SKM-1 (cell line): ENCODE measurements around the gene MAP2.

ENCODE experiments used
- DNase-seq: peaks from one replicate; lab custom pipeline; 2025; ENCODE audit not compliant: unreplicated experiment; lab: John Stamatoyannopoulos, UW

Gene MAP2

DNA sequence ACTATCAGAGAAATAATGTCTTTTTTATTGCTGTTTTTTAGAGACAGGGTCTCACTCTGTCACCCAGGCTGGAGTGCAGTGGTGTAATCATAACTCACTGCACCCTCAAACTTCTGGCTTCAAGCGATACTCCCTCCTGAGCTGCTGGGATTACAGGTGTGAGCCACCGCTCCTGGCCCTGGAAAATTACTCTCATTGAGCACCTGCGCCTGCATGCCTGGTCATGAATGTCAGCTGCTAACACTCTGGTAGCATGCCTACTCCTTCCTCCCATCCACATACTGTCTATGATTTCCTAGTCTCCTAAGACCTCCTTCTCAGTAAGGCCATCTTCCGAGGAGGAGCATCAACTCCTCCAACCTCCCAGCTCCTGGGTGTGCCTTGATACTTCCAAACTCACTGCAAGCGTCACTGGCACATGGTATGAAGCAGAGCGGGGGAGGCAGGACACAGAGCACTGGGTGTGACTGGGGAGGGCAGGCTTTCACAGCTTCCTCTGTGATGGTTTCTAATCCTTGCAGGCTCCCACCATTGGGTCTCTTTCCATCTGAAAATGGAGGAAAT lies 1.6 kb upstream of the MAP2 start:
- DNase-seq: no peak

DNA sequence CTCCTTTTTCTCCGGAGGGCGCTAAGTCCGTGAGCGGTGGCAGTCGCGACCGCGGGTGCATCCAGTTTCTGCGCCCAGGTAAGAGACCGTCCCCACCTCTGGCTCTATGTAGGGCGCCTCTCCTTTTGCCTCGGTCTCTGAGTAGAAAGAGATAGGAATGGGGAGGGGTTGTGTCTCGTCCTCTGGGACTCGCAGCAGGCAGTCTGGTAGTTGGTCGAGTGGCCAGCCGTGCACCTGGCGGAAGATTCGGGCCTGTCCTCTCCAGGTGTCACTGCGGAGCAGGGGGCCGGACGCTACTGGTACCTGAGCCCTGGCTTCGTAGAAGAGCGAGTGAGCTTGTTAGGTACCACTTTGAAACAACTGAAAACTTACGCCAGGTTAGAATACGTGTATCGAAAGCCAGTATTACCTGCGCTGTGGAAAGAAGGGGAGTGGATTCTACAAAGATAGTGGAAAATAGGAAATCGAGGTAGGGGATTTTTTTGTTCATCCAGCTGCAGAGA lies 403 bp downstream of the MAP2 start:
- no peak for DNase-seq

DNA sequence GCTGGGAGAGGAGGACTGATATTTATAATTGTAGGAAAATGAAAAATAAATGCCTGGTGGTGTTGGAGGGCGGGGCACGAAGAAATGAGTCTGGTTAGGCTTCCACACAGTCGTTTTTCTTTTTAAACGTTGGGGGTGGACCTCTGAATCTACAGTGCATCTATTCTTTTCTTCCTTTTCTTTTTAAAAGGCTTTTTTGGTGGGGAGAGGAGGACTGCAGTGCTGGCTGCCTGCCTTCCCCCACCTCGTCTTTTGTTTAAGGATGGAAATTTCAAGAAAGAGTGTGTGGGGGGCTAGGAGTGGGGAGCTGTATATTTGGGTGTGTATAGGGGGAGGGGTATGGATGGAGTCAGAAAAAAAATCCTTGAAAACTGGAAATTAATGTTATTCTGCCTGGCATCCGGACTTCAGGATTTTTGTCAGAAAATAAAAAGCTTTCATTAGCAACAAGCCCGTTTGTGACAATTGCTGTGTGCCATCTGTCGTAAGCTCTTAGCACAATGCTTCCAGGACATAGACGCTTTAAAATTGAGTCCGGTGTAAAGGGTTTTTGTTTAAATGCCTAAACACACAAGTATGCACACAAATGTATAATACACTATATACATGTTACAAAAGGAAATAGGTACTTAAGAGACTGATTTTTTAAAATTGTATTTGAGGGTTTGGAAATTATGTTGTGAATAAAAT lies 1.1 kb downstream of the MAP2 start:
- no peak for DNase-seq

DNA sequence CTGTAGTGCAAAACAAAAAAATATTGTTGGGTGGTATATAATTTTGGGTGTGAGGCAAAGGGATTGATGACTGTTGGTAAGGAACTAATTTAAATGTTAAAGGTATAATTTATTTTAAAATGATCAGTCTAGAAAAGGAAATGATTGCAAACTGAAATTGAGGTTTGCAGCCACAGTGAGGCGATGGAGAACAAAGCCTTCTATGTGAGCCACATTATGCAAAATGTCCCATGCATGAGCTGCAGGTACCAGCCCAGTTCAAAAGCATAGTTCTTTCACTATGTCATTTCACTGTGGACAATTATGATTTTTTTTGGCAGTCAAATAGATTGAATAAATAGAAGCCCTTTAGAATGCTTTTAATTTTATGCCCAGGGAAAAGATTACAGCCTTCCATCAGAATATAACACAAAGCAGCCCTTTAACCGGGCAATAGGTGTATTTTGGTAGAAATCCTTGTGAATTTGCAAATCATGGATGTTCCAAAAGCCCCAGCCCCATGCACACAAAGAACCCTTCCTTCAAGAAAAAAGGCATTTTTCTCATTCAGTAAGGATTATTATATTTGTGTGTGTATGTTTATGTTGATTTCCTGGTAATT lies 1.7 kb downstream of the MAP2 start:
- no peak for DNase-seq

DNA sequence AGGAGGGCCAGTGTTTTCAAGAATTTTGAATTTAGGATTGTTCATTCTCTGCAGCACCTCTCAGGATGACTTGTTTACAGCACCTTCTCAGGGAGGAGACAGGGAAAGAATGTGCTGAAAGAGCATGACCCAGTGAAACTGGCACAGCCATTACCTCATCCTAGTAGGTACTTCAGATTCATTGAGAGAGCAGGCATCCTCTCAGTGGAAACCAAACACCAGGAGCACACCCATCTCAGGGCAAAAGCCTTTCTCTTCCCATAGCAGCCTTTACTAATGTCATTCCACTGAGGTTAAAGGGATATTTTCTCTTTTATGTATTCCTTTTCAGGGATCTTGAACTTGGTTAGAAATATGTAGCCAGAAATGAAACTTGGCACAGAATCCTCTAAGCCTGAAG lies 2.6 kb downstream of the MAP2 start:
- no peak for DNase-seq

DNA sequence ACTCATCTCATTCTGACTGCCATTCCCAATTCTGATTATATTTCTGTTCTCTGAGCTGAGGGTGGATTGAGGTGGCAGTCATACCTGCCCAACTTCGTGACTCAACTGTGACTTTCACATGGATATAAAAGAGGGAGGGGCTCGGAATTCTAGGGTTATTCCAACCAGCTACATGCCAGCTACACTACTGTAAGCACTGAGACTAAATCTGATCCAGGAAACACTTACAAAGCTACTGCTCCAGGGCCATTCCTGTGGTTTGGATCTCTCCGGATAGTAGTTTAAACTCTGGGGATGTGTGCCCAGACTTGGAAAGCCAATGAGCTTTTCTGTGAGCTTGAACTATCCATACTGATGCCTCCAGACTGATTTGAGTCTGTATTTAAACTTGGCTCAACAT lies 7.9 kb downstream of the MAP2 start:
- DNase-seq: no peak

DNA sequence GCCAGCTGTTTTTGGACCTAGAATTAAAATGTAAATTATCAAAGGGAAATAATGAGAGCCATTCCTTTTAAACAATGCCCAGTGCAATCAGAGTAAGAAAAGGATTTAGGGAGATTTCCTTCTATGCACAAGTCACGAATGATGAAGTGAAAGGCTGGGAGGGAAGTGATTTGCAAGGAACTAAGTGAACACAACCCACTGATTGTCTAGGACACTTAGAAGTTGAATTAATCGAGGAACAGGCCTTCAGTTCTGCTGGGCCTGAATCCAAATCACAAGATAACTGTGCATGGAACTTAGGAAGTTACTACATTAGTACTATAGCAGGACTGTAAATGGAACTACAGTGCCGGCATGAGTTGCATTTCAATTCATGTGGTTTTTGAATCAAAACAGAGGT lies 17.7 kb downstream of the MAP2 start:
- no peak for DNase-seq

DNA sequence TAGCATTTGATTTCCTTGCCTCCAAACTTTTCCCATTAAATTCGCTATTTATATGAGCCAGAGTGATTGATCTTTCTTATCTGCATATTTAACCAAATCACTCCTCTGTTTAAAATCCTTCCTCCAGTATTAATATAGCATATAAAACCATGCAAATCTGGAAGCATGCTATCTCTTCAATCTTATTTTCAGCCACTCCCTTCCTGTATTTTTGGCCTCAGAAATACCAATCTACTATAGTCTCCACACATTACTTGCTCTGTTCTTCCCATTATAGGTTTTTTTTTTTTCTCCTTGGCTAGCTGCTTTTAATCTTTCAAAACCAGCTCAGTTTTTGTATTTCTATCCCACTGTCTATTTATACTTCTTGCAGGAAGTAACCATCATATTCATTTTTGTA lies 19.1 kb downstream of the MAP2 start:
- no peak for DNase-seq

DNA sequence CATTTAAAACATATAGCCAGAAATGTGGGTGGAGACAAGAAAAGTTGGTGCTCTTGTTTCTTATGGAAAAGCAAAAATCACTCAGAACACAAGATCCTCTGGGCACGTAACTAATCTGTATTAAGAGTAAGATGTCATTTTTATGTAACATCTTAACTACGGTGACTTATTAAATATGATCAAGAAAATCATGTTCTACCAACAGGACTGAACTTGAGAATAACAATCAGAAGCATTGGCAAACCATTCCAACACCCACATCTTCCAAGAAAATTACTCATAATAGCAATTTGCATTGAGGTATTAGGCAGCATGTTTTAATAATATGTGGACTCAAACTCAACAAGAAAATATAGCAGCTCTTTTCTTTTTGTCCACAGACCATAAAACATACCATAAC lies 21.6 kb downstream of the MAP2 start:
- no peak for DNase-seq

DNA sequence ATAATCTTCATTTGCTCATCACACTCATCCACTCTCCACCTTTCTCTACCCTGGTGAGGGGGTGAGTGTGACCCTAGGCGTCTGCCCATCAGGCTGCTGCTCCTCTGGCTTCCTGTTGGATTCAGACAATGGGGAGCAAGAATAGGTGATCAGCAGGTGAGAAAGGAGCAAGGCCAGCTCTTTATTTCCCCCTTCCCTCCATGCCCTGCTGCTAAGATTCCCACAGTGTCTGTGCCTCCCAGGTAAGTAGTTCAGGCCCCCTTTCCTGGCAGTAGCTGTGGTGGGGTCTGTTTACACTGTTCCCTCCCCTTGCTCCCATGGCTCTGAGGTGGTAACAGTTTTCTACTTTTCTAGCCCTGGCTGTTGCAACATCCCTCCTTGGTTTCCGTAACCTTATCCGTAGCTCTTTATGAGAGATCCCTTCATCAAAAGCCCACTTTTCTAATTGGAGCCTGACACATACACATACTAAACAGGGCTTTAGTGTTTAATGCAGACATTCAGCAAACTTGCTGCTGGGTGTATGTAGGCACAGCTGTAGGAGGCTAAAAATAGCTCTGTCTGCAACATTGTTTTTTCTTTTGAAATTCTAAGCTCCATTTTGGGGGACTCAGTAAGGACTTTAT lies 27.5 kb downstream of the MAP2 start:
- no peak for DNase-seq

DNA sequence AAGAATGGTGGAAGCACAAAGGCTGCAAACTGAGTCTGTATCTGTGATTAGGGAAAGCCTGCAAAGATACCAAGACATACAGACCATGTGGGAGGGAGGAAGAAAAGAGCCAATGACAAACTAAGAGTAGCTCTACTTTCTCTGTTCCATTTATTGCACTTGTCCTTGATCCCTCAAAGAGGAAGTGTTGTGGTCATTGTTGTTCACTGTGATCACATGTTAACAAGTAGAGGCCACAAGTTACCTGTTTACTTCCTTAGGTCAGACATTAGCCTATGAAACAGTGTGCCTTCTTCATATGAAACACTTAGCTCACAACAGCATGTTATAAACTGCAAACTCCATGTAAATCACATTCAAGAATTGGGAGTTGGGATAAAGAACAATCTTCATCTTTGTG lies 32.6 kb downstream of the MAP2 start:
- DNase-seq: no peak

DNA sequence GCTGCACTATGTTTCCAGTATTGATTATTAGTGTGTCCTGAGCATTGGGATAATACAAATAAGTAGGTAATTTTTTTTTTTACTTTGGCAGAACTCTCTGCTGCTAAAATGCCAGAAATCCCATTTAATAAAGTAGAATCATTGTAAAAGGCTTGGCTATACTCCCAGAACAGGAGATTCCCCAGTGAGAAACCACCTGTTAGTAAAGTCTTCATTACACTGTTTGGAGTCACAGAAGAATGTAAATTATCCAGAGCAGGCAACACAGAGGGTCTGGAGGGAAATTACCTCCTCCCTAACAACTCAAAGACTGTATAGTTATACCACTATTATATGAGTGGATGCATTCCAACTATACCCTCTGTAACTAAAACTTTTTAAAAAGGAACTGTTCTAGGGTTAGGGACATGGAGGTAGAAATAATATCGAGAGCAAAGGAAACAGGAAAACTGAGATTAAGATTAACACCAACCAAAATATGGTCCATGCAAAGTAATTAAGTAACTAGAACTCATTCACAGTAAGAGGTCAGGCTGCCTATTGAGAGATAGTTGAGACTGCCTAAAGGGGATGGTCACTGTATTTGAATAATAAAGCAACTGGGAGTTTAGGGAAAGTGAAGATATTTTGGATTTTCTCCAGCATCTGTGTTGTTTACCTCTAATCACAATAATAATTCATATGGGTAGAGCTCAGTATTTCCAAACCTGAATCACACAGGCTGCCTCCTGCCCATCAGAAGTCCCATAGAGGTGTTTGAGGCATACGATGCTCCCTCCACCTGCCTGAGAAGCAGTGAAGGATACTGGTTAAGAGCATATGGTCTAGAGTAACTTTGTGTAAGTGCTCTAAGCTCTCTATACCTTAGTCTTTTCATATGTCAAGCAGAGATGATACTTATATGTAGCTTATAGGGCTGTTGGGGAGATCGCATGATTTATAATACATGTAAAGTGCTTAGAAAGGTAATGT lies 34.4 kb downstream of the MAP2 start:
- no peak for DNase-seq

DNA sequence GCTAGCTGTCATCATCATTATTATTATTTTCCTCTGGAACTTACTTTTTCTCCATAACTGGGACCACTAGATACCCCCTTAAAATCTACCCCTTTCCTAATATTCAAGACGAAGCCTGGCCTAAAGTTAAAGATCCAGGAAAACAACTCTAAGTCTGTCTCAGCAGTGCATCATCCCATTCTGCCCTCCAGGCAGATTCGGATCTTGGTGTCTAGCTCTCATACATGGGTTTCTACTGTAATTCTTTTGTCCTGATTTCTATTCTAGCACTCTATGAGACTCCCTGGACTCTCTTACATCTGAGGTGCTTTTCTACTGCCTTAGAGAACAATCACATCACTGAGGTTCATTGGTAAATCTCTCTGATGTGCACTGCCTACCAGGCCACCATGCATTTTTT lies 35.5 kb downstream of the MAP2 start:
- no peak for DNase-seq

DNA sequence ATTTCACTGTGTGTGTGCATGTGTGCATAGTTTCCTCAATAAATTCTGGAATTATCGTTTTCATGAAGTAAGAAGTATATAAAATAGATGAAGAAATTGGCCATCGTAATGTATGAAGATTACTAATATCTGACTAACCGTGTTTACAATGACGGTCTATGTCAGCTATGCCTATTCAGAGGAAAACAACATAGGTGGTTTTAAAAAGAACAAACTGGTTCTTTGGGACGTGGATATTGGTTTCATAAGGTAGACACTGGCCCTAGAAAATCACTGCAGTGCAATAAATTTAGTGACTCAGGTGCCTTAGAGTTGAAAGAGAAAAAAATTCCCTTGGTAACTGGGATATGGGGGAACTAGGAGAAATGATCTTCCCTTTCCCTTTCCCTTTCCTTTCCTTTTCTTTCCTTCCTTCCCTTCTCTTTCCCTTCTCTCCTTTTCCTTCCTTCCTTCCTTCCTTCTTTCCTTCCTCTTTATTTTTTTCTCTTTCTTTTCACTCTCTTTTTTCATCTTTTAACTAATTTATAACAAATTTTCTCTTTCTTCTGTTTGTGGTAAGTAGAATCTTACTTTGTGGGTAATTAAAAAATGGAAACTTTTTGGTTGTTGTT lies 36.4 kb downstream of the MAP2 start:
- DNase-seq: no peak

DNA sequence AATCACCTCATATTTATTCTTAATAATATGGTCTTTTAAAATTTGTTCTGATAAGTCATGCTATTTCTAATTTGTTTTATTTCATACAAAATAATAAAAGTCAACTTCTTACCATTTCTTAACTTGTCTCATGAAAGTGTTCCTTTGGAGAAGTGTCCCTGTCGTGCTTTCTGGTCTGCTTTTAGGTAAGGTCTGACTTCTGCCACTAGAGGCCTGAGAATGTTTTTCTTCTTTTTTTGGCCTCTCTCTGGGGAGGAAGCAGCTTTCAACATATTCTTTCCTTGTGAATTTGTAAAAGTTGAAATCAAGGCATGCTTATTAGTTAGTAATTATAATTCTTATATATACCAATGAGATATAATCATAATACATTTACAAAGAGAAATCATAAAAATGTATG lies 39.4 kb downstream of the MAP2 start:
- DNase-seq: no peak

DNA sequence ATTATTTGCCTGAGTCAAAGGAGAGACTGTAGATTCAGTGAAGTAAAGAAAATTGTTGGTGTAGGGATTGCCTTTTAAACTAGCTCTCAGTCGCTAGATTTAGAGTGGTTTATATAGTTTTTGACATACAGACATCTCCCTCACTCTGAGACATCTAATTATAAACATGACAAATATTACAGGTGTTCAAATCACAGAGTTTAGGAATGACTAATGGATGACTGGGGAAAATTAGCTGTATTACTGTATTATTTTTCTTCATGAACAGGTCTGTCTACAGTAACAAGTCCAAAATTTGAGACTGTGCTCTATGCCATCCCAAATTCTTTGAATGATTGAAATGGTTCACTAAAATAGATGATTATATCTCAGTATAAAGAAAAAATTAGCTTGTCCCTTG lies 40.0 kb downstream of the MAP2 start:
- no peak for DNase-seq

DNA sequence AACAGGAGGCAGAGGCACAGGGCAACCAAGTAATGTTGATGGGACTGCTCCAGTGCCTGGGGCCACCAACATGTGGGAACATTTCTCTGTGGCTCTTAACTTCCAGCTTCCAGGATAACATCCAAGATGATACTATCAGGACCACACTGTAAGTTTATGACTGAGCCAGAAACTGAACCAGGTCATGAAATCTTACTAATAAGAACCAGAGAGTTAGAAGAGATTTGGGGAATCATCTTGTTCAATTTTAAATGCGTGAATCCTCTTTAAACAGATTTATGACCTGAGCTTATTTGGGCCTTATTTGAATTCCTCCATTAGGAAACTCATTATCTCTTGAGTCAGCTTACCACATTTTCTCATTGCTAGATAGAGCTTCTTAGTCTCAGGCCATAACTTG lies 45.0 kb downstream of the MAP2 start:
- DNase-seq: no peak

DNA sequence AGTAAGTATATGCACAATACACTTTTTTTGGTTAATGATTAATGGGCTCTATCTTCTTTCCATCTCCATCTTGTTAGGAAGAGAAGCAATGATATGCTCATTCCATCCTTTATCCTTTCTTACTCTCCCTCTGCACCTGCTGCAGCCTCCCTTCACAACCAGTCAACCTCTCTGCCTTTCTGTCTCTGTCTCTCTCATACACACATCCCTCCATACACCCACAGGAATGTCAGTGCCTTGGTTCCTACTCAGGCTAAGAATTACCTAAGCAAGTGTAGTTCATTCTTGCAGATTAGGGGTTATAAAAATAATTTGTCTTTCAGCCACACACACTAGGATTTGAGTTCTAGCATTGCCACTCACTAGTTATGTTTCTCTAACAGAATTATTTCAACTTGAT lies 45.6 kb downstream of the MAP2 start:
- DNase-seq: no peak

DNA sequence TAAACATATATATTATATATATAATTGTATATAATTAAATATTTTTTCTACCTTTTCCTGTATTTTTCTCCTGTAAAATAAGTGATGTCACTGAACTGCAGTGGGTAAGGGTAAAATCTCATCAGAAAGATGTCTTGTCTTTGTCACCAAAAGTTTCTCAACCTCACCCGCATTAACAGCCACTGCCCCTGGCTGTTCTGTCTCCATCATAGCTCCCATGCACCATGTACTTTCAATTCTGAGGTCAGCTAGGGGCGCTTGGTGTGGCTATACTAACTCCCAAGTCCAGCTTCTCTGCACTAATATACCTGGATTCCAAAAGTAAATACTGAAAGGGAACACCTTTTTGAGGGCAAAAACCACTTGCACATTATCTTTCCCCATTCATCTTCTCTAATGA lies 46.6 kb downstream of the MAP2 start:
- DNase-seq: no peak

DNA sequence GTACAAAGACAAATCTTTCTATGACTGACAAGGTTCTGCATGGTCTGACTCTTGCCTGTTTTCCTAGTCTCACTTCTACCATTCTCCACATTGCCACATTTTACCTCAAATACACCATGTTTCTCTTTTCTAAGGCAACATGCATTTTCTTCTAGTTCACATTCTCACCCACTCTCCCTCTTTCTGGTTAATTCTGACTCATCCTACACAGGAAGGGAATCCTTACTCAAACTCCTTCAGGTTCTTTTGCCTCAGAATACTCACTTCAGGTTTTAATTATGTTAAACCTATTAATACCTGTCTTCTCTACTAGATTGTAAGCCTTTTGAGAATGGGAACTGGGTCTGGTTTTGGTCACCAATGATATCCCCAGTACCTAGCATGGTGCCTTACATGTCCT lies 47.2 kb downstream of the MAP2 start:
- no peak for DNase-seq
